ENCODE measurements around the gene MEIOB.

DNA sequence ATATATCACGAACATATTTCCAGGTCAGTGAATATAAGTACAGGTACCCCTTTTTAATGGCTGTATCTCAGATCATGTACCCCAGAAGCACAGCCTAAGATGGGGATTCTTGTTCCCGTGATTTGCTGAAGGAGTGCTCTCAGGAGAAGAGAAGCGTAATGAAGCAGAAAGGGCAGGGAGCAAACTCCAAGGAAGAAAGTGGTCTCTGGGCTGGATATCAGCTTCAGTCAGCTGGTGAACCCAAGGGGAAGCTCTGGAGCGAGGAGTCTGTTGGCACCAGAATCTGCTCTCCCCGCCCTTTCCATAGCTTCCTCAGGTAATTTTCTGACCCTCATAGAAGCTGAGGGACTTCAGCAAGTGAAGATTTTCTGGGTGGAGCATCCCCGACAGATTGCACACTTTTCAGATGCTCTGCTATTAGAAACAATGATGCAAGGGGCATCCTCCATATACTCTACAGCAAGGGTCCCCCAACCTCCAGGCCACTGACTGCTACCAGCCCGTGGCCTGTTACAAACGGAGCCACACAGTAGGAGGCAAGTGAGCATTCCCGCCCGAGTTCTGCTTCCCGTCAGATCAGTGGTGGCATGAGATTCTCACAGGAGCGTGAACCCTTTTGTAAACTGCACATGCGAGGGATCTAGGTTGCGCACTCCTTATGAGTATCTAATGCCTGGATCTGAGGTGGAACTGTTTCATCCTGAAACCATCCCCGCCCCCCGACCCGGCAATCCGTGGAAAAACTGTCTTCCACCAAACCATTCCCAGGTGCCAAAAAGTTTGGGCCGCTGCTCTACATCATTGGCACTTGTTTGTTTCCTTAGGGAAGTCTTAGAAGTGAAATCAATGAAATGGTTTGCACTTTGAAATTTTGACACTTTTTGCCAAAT lies 40.5 kb downstream of the MEIOB start:
- no peak for TF ChIP-seq CTCF (optimal IDR thresholded peaks at IDR 0.05 in 1 of 3, IDR thresholded peaks at IDR 0.05 in 1 of 3, conservative IDR thresholded peaks at IDR 0.05 in 1 of 3; ENCODE audit: extremely low read depth in 1 of 3, insufficient read depth in 2 of 3, low read length in 3 of 3)
- no peak for TF ChIP-seq EZH2 (IDR thresholded peaks at IDR 0.05; ENCODE audit: low read length)

Measured in keratinocyte (primary cell).